ENCODE data around the gene CCSER1. TPM values are rescaled to one million over a fixed set of nuclear protein-coding genes. Genes with fewer than 3 reads are reported as not detected.
"Not testable (repeated sequence)": the region's sequence is repeated elsewhere in the genome, so short reads cannot be mapped to it uniquely, and the experiment has no call there.

The CCSER1 gene
- total and polyA plus RNA-seq, 7 donors, result 0.06 to 2.5 (median 0.30) TPM

DNA sequence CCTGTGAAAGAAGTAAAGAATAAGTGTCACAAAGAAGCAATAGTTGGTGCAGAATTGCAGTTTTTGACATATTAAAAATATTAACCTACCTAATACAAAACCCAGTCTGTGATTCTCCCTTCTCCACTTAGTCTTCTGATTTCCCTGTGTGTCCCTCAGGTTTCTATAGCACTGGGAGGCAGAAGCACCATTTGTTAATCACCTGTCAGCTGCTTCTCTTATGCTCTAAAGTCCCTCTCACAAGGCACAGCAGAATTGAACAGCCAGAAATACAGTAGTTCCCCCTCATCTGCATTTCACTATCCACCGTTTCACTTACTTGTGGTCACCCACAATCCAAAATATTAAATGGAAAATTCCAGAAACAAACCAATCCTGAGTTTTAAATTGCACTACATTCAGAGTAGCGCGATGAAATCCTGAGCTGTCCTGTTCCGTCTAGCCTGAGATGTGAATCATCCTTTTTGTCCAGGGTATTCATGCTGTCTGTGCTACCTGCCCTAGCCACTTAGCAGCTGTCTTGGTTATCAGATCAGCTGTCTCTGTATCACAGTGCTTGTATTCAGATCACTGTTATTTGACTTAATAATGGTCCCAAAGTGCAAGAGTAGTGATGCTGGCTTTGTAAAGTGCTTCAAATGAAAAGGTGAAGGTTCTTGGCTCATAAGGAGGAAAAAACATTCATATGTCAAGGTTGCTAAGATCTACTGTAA lies 1192.5 kb downstream of the CCSER1 start:
- ATAC-seq, result no peak
- intact Hi-C loops (cut with DNase I), result no loop called here
- TF ChIP-seq CTCF (IDR thresholded peaks at IDR 0.05), result no peak
- H3K36me3 ChIP-seq (ENCODE audit: insufficient read depth in 1 of 2, low read depth in 1 of 2), result no peaks in the 10 kb centered on the region
- no peak overlapping the region for H3K27ac ChIP-seq
- no peak for DNase-seq
- H3K4me1 ChIP-seq, result no peaks in the 10 kb centered on the region
- 71 to 83% (median 81%) methylated on average over 4 of the region's 4 CpGs for WGBS, 3 donors
- H3K27me3 ChIP-seq (ENCODE audit: insufficient read depth in 3 of 3, low read length in 2 of 3), result no peaks in the 10 kb centered on the region
- no peak overlapping the region for H3K4me3 ChIP-seq
- no peaks in the 10 kb centered on the region for H3K9me3 ChIP-seq

DNA sequence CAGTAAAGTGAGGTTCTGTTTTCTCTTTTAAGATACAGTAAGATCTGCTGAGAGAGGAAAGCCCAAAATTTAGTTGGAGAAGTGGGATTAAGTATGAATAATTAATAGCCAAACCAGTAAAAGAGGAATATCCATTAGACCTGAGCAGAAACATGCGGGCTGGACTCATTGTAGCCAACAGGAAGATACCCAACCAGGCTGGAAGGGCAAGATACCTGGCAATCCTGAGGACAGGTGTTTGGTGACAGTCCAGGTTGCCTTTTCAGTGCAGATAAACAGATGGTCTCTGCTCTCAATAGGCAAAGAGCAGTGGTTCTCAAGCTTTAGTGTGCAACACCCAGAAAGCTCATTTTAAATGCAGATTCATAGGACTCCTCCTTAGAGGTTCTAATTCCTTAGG lies 1195.8 kb downstream of the CCSER1 start:
- Histone ChIP-seq H3K9me3 (peaks cover 5% of the 10 kb centered on the region), H3K36me3 (ENCODE audit: insufficient read depth in 1 of 2, low read depth in 1 of 2) (no peaks in the 10 kb centered on the region), H3K27me3 (ENCODE audit: insufficient read depth in 3 of 3, low read length in 2 of 3) (no peaks in the 10 kb centered on the region), H3K4me3 (no peak overlapping the region), H3K4me1 (no peaks in the 10 kb centered on the region), H3K27ac (no peak overlapping the region)
- 94 to 100% (median 96%) methylated on average over 1 of the region's 1 CpG for WGBS, 3 donors
- DNase-seq (no peak), ATAC-seq (no peak)
- no peak for TF ChIP-seq CTCF (IDR thresholded peaks at IDR 0.05)
- intact Hi-C loops (cut with DNase I), result no loop called here

- Histone ChIP-seq H3K4me3 (no peak overlapping the region), H3K27me3 (ENCODE audit: insufficient read depth in 3 of 3, low read length in 2 of 3) (no peaks in the 10 kb centered on the region), H3K9me3 (peaks cover 5% of the 10 kb centered on the region), H3K4me1 (no peaks in the 10 kb centered on the region), H3K27ac (no peak overlapping the region), H3K36me3 (ENCODE audit: insufficient read depth in 1 of 2, low read depth in 1 of 2) (no peaks in the 10 kb centered on the region)
- ATAC-seq, result no peak
- 0 to 12% (median 0%) methylated on average over 1 of the region's 1 CpG for WGBS, 3 donors
- intact Hi-C loops (cut with DNase I), result no loop called here
- no peak for TF ChIP-seq CTCF (IDR thresholded peaks at IDR 0.05)
- no peak for DNase-seq
These were observed 1198.3 kb downstream of the CCSER1 start for GRCh38 chr4:91325495-91325894.

- WGBS, 3 donors, result 85 to 86% (median 85%) methylated on average over 2 of the region's 2 CpGs
- H3K27me3 ChIP-seq (ENCODE audit: insufficient read depth in 3 of 3, low read length in 2 of 3); ATAC-seq; H3K4me1 ChIP-seq; intact Hi-C loops (cut with DNase I); H3K27ac ChIP-seq; H3K9me3 ChIP-seq; H3K36me3 ChIP-seq (ENCODE audit: insufficient read depth in 1 of 2, low read depth in 1 of 2); H3K4me3 ChIP-seq; DNase-seq: not testable (repeated sequence)
These were observed 1199.0 kb downstream of the CCSER1 start for GRCh38 chr4:91326167-91326566.

DNA sequence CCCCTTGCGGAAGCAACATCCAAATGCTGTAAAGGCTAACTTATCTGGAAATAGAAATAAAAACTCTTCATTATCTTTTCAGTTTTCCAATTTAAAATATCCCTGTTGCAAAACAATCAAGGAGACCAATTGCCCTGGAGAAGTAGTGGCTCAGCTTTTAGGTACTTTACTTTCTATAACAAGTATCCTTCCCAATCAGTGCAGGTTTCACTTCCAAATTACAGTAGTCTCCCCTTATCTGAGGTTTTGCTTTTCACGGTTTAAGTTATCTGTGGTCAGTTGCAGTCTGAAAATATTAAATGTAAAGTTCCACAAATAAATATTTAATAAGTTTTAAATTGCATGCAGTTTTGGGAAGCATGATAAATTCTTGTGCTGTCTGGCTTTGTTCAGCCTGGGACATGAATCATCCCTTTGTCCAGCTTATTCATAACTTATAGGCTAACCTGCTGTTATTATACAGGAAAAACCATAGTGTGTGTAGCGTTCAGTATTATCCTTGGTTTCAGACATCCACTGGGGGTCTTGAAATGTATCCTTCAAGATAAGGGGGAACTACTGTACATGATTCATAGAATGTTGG lies 1203.5 kb downstream of the CCSER1 start:
- 71 to 77% (median 74%) methylated on average over 3 of the region's 3 CpGs for WGBS, 3 donors
- no peak for ATAC-seq
- TF ChIP-seq CTCF (IDR thresholded peaks at IDR 0.05), result no peak
- Histone ChIP-seq H3K27me3 (ENCODE audit: insufficient read depth in 3 of 3, low read length in 2 of 3) (no peaks in the 10 kb centered on the region), H3K4me3 (no peak overlapping the region), H3K36me3 (ENCODE audit: insufficient read depth in 1 of 2, low read depth in 1 of 2) (no peaks in the 10 kb centered on the region), H3K9me3 (peaks cover 5% of the 10 kb centered on the region), H3K4me1 (no peaks in the 10 kb centered on the region), H3K27ac (no peak overlapping the region)
- DNase-seq, result no peak
- intact Hi-C loops (cut with DNase I), result no loop called here
